Hepatocyte (in vitro differentiated cells): ENCODE results near the gene SV2A.

Experiments used
- EZH2 ChIP-seq: fragments of 200-600 bp; sonication (generic); IDR thresholded peaks from 2 replicates; pipeline ENCODE4 v1.6.1; 2016; ENCODE audit warnings: antibody characterized with exemption, mild to moderate bottlenecking, borderline replicate concordance
- TF ChIP-seq, protein P1 (sequence below): fragments of 200-600 bp; sonication (generic); IDR thresholded peaks from 2 replicates; pipeline ENCODE4 v1.5.1; 2016; ENCODE audit warnings: antibody characterized with exemption, mild to moderate bottlenecking; ENCODE audit not compliant: poor library complexity

DNA sequence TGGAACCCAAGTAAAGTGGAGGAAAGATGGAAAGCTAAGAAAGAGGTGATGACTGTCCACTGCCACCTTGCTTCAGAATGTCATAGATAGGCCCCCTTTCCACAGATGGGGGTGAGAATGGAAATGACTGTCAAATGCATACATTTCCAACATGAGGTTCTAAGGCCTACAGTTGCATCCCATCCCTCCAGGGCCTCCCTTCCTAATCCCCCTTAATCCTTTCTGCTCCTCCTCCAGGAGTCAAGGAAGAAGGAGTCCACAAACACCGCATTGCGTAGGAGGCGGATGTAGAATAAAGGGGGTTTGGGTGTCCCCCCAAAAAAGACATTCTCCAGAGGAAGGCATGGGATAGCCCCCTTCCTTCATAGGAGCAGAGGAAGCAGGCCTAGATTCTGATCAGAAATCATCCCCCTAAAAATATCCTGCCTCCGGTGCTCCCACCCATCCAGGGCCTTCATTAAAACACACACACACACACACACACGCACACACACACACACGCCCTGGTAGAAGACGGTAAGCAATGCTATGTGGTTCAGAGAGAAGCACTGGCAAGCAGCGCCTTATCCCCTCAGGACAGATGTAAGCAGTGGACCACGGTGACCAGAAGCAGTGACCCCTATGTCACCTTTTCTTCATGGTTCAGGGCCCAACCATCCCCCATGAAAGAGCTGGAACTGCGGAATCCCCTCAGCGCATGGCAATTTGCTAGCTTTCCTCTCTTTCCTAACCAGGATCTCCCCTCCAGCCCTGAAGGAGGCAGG lies 2.0 kb downstream of the SV2A start:
- TF ChIP-seq, protein P1, sequence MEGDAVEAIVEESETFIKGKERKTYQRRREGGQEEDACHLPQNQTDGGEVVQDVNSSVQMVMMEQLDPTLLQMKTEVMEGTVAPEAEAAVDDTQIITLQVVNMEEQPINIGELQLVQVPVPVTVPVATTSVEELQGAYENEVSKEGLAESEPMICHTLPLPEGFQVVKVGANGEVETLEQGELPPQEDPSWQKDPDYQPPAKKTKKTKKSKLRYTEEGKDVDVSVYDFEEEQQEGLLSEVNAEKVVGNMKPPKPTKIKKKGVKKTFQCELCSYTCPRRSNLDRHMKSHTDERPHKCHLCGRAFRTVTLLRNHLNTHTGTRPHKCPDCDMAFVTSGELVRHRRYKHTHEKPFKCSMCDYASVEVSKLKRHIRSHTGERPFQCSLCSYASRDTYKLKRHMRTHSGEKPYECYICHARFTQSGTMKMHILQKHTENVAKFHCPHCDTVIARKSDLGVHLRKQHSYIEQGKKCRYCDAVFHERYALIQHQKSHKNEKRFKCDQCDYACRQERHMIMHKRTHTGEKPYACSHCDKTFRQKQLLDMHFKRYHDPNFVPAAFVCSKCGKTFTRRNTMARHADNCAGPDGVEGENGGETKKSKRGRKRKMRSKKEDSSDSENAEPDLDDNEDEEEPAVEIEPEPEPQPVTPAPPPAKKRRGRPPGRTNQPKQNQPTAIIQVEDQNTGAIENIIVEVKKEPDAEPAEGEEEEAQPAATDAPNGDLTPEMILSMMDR, result no peak
- TF ChIP-seq EZH2, result no peak
